ENCODE data around the gene RABAC1. TPM values are rescaled to one million over a fixed set of nuclear protein-coding genes. Genes with fewer than 3 reads are reported as not detected.

RABAC1 gene
- total and polyA plus RNA-seq, 9 of the 15 experiments (the other 6 are each of a cell fraction or from before 2014, with no cell fraction given) = 2.4 to 28.1 (median 9.3) TPM

DNA sequence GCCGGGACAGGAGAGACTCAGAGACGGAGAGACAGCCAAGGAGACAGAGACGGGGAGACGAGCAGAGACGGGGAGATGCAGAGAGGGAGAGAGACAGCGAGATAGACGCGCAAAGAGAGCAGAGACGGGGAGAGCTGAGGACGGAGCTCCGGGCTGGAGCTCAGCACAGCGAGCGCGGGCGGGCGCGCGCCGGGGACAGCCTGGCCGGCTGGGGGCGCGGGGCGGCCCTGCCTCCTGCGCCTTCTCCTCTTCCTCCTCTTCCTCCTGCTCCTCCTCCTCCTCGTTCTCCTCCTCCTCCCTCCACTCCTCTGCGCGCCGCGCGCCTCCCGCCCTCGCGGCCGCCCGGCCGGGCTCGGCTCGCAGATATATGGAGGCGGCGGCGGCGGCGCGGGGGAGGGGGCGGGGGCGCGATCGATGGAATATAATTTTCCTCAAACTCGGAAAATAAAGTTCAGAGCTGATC is 30.9 kb downstream of the RABAC1 start, which contains the start of gene ERFL (continued):
- TF ChIP-seq, protein P1, sequence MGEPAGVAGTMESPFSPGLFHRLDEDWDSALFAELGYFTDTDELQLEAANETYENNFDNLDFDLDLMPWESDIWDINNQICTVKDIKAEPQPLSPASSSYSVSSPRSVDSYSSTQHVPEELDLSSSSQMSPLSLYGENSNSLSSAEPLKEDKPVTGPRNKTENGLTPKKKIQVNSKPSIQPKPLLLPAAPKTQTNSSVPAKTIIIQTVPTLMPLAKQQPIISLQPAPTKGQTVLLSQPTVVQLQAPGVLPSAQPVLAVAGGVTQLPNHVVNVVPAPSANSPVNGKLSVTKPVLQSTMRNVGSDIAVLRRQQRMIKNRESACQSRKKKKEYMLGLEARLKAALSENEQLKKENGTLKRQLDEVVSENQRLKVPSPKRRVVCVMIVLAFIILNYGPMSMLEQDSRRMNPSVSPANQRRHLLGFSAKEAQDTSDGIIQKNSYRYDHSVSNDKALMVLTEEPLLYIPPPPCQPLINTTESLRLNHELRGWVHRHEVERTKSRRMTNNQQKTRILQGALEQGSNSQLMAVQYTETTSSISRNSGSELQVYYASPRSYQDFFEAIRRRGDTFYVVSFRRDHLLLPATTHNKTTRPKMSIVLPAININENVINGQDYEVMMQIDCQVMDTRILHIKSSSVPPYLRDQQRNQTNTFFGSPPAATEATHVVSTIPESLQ (CRISPR knock-in tag; IDR thresholded peaks at IDR 0.05) = no peak
- TF ChIP-seq FOXP4 (CRISPR knock-in tag; IDR thresholded peaks at IDR 0.05; ENCODE audit: borderline replicate concordance) (no peak), ZNF12 (CRISPR knock-in tag; IDR thresholded peaks at IDR 0.05) (no peak), MEIS2 (IDR thresholded peaks at IDR 0.05; ENCODE audit: partially characterized antibody) (no peak), CXXC5 (CRISPR knock-in tag; IDR thresholded peaks at IDR 0.05) (peak; percentile 48), FOXJ2 (tag; IDR thresholded peaks at IDR 0.05) (no peak), MCM3 (IDR thresholded peaks at IDR 0.05) (no peak), U2AF2 (optimal IDR thresholded peaks at IDR 0.05; ENCODE audit: low read depth, low read length) (no peak), CCAR2 (IDR thresholded peaks at IDR 0.05; ENCODE audit: low read depth, low read length) (no peak), JUNB (CRISPR knock-in tag; conservative IDR thresholded peaks at IDR 0.05) (no peak), PTTG1 (tag; IDR thresholded peaks at IDR 0.05; ENCODE audit: low read depth) (no peak), TFAP4 (CRISPR knock-in tag; IDR thresholded peaks at IDR 0.05; ENCODE audit: borderline replicate concordance) (no peak), ZNF140 (CRISPR knock-in tag; IDR thresholded peaks at IDR 0.05) (no peak), CEBPB (tag; IDR thresholded peaks at IDR 0.05) (no peak)
- TF ChIP-seq, protein P2, sequence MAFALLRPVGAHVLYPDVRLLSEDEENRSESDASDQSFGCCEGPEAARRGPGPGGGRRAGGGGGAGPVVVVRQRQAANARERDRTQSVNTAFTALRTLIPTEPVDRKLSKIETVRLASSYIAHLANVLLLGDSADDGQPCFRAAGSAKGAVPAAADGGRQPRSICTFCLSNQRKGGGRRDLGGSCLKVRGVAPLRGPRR (CRISPR knock-in tag; IDR thresholded peaks at IDR 0.05) = no peak
- TF ChIP-seq, protein P3, sequence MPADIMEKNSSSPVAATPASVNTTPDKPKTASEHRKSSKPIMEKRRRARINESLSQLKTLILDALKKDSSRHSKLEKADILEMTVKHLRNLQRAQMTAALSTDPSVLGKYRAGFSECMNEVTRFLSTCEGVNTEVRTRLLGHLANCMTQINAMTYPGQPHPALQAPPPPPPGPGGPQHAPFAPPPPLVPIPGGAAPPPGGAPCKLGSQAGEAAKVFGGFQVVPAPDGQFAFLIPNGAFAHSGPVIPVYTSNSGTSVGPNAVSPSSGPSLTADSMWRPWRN (IDR thresholded peaks at IDR 0.05; ENCODE audit: low read depth) = no peak
- TF ChIP-seq, protein P4, sequence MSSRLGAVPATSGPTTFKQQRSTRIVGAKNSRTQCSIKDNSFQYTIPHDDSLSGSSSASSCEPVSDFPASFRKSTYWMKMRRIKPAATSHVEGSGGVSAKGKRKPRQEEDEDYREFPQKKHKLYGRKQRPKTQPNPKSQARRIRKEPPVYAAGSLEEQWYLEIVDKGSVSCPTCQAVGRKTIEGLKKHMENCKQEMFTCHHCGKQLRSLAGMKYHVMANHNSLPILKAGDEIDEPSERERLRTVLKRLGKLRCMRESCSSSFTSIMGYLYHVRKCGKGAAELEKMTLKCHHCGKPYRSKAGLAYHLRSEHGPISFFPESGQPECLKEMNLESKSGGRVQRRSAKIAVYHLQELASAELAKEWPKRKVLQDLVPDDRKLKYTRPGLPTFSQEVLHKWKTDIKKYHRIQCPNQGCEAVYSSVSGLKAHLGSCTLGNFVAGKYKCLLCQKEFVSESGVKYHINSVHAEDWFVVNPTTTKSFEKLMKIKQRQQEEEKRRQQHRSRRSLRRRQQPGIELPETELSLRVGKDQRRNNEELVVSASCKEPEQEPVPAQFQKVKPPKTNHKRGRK (tag; IDR thresholded peaks at IDR 0.05) = no peak
- TF ChIP-seq, protein P5, sequence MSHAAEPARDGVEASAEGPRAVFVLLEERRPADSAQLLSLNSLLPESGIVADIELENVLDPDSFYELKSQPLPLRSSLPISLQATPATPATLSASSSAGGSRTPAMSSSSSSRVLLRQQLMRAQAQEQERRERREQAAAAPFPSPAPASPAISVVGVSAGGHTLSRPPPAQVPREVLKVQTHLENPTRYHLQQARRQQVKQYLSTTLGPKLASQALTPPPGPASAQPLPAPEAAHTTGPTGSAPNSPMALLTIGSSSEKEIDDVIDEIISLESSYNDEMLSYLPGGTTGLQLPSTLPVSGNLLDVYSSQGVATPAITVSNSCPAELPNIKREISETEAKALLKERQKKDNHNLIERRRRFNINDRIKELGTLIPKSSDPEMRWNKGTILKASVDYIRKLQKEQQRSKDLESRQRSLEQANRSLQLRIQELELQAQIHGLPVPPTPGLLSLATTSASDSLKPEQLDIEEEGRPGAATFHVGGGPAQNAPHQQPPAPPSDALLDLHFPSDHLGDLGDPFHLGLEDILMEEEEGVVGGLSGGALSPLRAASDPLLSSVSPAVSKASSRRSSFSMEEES (CRISPR knock-in tag; IDR thresholded peaks at IDR 0.05) = no peak
